ENCODE measurements around the gene MOB3A. TPM values are rescaled to one million over a fixed set of nuclear protein-coding genes. Genes with fewer than 3 reads are reported as not detected.

The MOB3A gene
- total and polyA plus RNA-seq, 2 of the 8 experiments (the other 6 are each of a cell fraction or from before 2014, with no cell fraction given), result 9.2 to 9.6 TPM

DNA sequence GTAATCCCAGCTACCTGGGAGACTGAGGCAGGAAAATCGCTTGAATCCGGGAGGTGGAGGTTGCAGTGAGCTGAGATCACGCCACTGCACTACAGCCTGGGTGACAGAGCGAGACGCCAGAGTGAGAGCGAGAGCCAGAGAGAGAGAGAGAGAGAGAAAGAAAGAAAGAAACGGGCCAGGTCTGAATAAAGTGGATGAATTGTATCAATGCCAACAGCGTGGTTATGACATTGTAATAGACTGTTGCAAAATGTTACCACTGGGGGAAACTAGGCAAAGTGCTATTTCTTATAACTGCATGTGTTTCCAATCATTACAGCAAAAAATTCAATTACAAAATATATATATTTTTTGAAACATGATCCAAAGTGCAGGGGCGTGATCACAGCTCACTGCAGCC is 68.8 kb downstream of the MOB3A start:
- WGBS, 2 experiments (ENCODE audit: extremely low coverage in 1 of 2, insufficient coverage in 1 of 2, insufficient read length in 1 of 2, insufficient replicate concordance in 2 of 2, low coverage in 1 of 2, low lambda C conversion rate in 2 of 2, missing lambda C conversion rate in 1 of 2), result 90% methylated on average over 9 of the region's 9 CpGs; no CpG with 5 or more reads in 1 of the 2 experiments
- no peak for TF ChIP-seq NANOG (IDR thresholded peaks at IDR 0.05; ENCODE audit: insufficient read depth, low read depth, low read length, poor library complexity, severe bottlenecking)
- no peak for TF ChIP-seq RXRA (IDR thresholded peaks at IDR 0.05; ENCODE audit: insufficient read depth, low read depth, low read length)
- TF ChIP-seq SRF (IDR thresholded peaks at IDR 0.05; ENCODE audit: low read depth, low read length), result no peak
- TF ChIP-seq TCF12 (IDR thresholded peaks at IDR 0.05; ENCODE audit: low read depth, low read length), result no peak
- TF ChIP-seq, protein P1, sequence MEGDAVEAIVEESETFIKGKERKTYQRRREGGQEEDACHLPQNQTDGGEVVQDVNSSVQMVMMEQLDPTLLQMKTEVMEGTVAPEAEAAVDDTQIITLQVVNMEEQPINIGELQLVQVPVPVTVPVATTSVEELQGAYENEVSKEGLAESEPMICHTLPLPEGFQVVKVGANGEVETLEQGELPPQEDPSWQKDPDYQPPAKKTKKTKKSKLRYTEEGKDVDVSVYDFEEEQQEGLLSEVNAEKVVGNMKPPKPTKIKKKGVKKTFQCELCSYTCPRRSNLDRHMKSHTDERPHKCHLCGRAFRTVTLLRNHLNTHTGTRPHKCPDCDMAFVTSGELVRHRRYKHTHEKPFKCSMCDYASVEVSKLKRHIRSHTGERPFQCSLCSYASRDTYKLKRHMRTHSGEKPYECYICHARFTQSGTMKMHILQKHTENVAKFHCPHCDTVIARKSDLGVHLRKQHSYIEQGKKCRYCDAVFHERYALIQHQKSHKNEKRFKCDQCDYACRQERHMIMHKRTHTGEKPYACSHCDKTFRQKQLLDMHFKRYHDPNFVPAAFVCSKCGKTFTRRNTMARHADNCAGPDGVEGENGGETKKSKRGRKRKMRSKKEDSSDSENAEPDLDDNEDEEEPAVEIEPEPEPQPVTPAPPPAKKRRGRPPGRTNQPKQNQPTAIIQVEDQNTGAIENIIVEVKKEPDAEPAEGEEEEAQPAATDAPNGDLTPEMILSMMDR (IDR thresholded peaks at IDR 0.05; ENCODE audit: control extremely low read depth in 1 of 3, insufficient read depth in 1 of 3, low read depth in 1 of 3, low read length in 3 of 3), result no peak
- TF ChIP-seq TAF7 (optimal IDR thresholded peaks at IDR 0.05; ENCODE audit: borderline replicate concordance, low read depth, low read length), result no peak
- TF ChIP-seq BRCA1 (IDR thresholded peaks at IDR 0.05; ENCODE audit: low read depth, low read length), result no peak
- TF ChIP-seq POU5F1 (IDR thresholded peaks at IDR 0.05; ENCODE audit: low read depth, low read length), result no peak
- no peak for TF ChIP-seq EP300 (IDR thresholded peaks at IDR 0.05; ENCODE audit: borderline replicate concordance in 1 of 2, low read depth in 2 of 2, low read length in 2 of 2)
- no peak for TF ChIP-seq KDM4A (IDR thresholded peaks at IDR 0.05; ENCODE audit: low read depth, low read length, severe bottlenecking)
- TF ChIP-seq POLR2A (IDR thresholded peaks at IDR 0.05; ENCODE audit: control extremely low read depth in 1 of 2, low read depth in 2 of 2, low read length in 2 of 2), result no peak
- TF ChIP-seq CHD1 (IDR thresholded peaks at IDR 0.05; ENCODE audit: low read depth, low read length), result no peak

More for the DNA sequence above, 68.8 kb downstream of the MOB3A start:
- no peak overlapping the region for H3K56ac ChIP-seq (replicated peaks; ENCODE audit: insufficient read length, low read depth, low read length)
- H2BK12ac ChIP-seq (ENCODE audit: low read depth, low read length), result no peak overlapping the region
- H3K23ac ChIP-seq (ENCODE audit: insufficient read length), result no peak overlapping the region
- FAIRE-seq (no peak), DNase-seq (ENCODE audit: low read depth in 1 of 2, low spot score in 2 of 2) (no peak)
- no peak overlapping the region for H4K8ac ChIP-seq (ENCODE audit: extremely low read depth, insufficient read depth, low read length)
- no peak overlapping the region for H2AK5ac ChIP-seq (ENCODE audit: low read depth, low read length)
- H3K4ac ChIP-seq (replicated peaks; ENCODE audit: insufficient read length, low read depth, low read length), result no peak overlapping the region
- no peaks in the 10 kb centered on the region for H3K27me3 ChIP-seq (replicated peaks in 1 of 4; ENCODE audit: control insufficient read depth in 3 of 4, extremely low read depth in 1 of 4, insufficient read depth in 3 of 4, low read length in 3 of 4)
- H3K9ac ChIP-seq (replicated peaks in 1 of 4; ENCODE audit: extremely low read depth in 1 of 4, low read depth in 3 of 4, low read length in 3 of 4), result no peak overlapping the region
- H3K4me2 ChIP-seq (ENCODE audit: insufficient read depth in 1 of 2, low read depth in 2 of 2, low read length in 2 of 2), result no peak overlapping the region
- H4K91ac ChIP-seq (replicated peaks; ENCODE audit: insufficient read length, low read length), result no peak overlapping the region
- H4K20me1 ChIP-seq (replicated peaks in 1 of 2; ENCODE audit: control insufficient read depth in 1 of 2, insufficient read depth in 2 of 2, low read length in 2 of 2), result no peaks in the 10 kb centered on the region
- H2BK15ac ChIP-seq (ENCODE audit: low read length), result no peak overlapping the region
- H3K9me3 ChIP-seq (ENCODE audit: insufficient read depth in 2 of 2, low read depth in 1 of 2, low read length in 1 of 2), result 0 out of 4 replicates have a peak, but pooled peaks cover 2 to 3% of the 10 kb centered on the region in 2 experiments
- no peak overlapping the region for H3K18ac ChIP-seq (ENCODE audit: extremely low read depth, low read length)
- no peaks in the 10 kb centered on the region for H3K23me2 ChIP-seq (ENCODE audit: low read depth, low read length)
- no peak overlapping the region for H2BK5ac ChIP-seq (ENCODE audit: low read depth, low read length)
- H3K14ac ChIP-seq (ENCODE audit: insufficient read length), result no peak overlapping the region
- H3K4me1 ChIP-seq (replicated peaks in 1 of 4; ENCODE audit: control insufficient read depth in 3 of 4, insufficient read depth in 4 of 4, low read length in 3 of 4), result peaks cover 0 to 5% (median 3%) of the 10 kb centered on the region in 4 experiments; a peak in 4 of 7 replicates
- no peaks in the 10 kb centered on the region for H3K79me1 ChIP-seq (ENCODE audit: low read depth, low read length)
- no peaks in the 10 kb centered on the region for H3K79me2 ChIP-seq (ENCODE audit: control insufficient read depth in 1 of 2, insufficient read depth in 2 of 2, low read length in 2 of 2)
- ChIA-PET POLR2A (ENCODE audit: partially characterized antibody) (interaction anchor here (27.5 kb wide), 1 partner anchor 23 kb away, joined by 524 read pairs; the partner anchor contains the start of gene MKNK2), CTCF (ENCODE audit: partially characterized antibody) (interaction anchor here (1.0 to 1.2 kb wide), 5 partner anchors 9 to 130 kb away, joined by 3 read pairs; no protein-coding TSS in a partner anchor)
- H3K36me3 ChIP-seq (ENCODE audit: control insufficient read depth in 2 of 4, insufficient read depth in 4 of 4, low read length in 3 of 4), result no peaks in the 10 kb centered on the region
- no peak overlapping the region for H3K27ac ChIP-seq (ENCODE audit: low read depth, low read length)
- no peak overlapping the region for H3K4me3 ChIP-seq (ENCODE audit: extremely low read depth in 1 of 4, insufficient read depth in 2 of 4, low read depth in 3 of 4, low read length in 4 of 4)
- no peak overlapping the region for H2AFZ ChIP-seq (ENCODE audit: low read length)
- no peak overlapping the region for H2BK20ac ChIP-seq (ENCODE audit: low read length)
- no peak overlapping the region for H4K5ac ChIP-seq (ENCODE audit: insufficient read length, low read depth, low read length)
- H2BK120ac ChIP-seq (replicated peaks; ENCODE audit: low read depth, low read length), result no peak overlapping the region

All from H1 (cell line).